ENCODE results near the gene CADM2.

DNA sequence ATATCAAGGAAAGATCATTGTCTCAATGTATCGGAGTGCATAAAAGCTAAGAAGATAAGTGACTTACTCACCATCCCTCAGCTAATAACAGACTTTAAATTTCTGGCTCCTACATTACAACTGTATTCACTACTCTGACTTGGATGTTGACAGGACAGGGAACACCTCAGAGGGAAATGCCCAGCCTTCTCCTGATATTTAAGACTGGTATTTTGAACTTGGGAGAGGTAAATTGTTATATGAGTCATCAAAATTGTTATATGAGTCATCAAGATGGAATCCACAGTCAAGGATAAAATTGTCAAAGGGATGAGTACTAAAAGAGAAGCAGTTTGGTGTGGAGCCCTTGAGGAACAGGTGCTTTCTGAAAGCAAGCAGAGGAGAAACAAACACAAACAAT is 1070.8 kb downstream of the CADM2 start:
- TF ChIP-seq, protein P1, sequence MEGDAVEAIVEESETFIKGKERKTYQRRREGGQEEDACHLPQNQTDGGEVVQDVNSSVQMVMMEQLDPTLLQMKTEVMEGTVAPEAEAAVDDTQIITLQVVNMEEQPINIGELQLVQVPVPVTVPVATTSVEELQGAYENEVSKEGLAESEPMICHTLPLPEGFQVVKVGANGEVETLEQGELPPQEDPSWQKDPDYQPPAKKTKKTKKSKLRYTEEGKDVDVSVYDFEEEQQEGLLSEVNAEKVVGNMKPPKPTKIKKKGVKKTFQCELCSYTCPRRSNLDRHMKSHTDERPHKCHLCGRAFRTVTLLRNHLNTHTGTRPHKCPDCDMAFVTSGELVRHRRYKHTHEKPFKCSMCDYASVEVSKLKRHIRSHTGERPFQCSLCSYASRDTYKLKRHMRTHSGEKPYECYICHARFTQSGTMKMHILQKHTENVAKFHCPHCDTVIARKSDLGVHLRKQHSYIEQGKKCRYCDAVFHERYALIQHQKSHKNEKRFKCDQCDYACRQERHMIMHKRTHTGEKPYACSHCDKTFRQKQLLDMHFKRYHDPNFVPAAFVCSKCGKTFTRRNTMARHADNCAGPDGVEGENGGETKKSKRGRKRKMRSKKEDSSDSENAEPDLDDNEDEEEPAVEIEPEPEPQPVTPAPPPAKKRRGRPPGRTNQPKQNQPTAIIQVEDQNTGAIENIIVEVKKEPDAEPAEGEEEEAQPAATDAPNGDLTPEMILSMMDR (IDR thresholded peaks at IDR 0.05), result no peak
- TF ChIP-seq POLR2AphosphoS5 (IDR thresholded peaks at IDR 0.05) (no peak), EP300 (IDR thresholded peaks at IDR 0.05) (no peak)

All from upper lobe of left lung (tissue), 4 donors.